GM12892 (cell line): Measurements from ENCODE around the gene TENM4.

Source experiments
- POLR2AphosphoS5 ChIP-seq: IDR thresholded peaks from 2 replicates; pipeline ENCODE4 v1.6.1; 2011; ENCODE audit warnings: low read depth, low read length, control low read depth
- TAF1 ChIP-seq: IDR thresholded peaks from 2 replicates; pipeline ENCODE4 v1.6.1; 2011; ENCODE audit warnings: low read depth, mild to moderate bottlenecking, control low read depth, low read length, borderline replicate concordance

DNA sequence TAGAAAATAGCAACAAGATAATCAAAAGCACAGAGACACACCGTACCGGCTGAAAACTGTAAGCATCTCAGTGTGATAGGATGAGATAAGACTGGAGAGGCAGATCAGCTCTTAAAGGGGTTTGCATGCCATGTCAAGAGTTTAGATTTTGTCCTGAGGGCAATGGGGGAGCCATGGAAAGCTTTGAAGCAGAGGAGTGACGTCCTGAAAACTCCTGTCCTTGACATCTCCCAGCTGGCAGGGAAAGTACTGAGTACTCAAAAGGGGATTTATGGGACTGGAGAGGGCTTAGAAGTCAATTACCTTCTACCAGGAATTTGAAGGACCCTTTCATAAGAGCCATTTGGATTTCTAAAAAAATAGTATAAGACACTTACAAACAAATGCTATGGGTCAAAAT lies 445.7 kb downstream of the TENM4 start:
- TF ChIP-seq POLR2AphosphoS5 (no peak), TAF1 (no peak)
